HG03280 (cell line): ENCODE data around the gene NEUROD2.

Source experiments
- ATAC-seq: cut with Tn5 transposase; IDR thresholded peaks from one replicate; pipeline ENCODE4 v1.9.1; 2021; ENCODE audit warnings: mild to moderate bottlenecking, moderate library complexity; ENCODE audit not compliant: unreplicated experiment

The NEUROD2 gene

GRCh38 chr17:39618956-39619785, 11.5 kb upstream of the NEUROD2 start:
- no peak for ATAC-seq

- ATAC-seq, result no peak
These were observed 10.7 kb upstream of the NEUROD2 start for GRCh38 chr17:39618246-39618913.

- ATAC-seq, result no peak
These were observed 9.9 kb upstream of the NEUROD2 start for GRCh38 chr17:39617446-39618245.

- no peak for ATAC-seq
These were observed 9.4 kb upstream of the NEUROD2 start for GRCh38 chr17:39617100-39617445.

- ATAC-seq, result no peak
These were observed 7.7 kb upstream of the NEUROD2 start for GRCh38 chr17:39615434-39615833.

- ATAC-seq, result no peak
These were observed 6.9 kb upstream of the NEUROD2 start for GRCh38 chr17:39614545-39615157.

- no peak for ATAC-seq
These were observed 5.3 kb upstream of the NEUROD2 start for GRCh38 chr17:39612935-39613464.

- no peak for ATAC-seq
These were observed 4.7 kb upstream of the NEUROD2 start for GRCh38 chr17:39612291-39612894.

GRCh38 chr17:39611401-39612112, 3.8 kb upstream of the NEUROD2 start:
- ATAC-seq, result no peak

- ATAC-seq, result no peak
These were observed 1.8 kb upstream of the NEUROD2 start for GRCh38 chr17:39609416-39610025.

GRCh38 chr17:39608142-39608981, 642 bp upstream of the NEUROD2 start:
- ATAC-seq, result no peak

- no peak for ATAC-seq
These were observed 466 bp downstream of the NEUROD2 start for GRCh38 chr17:39607057-39607850.

- ATAC-seq, result no peak
These were observed 1.2 kb downstream of the NEUROD2 start for GRCh38 chr17:39606434-39607056.

- no peak for ATAC-seq
These were observed 2.0 kb downstream of the NEUROD2 start for GRCh38 chr17:39605492-39606433.

GRCh38 chr17:39604911-39605491, 2.7 kb downstream of the NEUROD2 start:
- no peak for ATAC-seq
